ENCODE measurements around the gene NDUFA3.

DNA sequence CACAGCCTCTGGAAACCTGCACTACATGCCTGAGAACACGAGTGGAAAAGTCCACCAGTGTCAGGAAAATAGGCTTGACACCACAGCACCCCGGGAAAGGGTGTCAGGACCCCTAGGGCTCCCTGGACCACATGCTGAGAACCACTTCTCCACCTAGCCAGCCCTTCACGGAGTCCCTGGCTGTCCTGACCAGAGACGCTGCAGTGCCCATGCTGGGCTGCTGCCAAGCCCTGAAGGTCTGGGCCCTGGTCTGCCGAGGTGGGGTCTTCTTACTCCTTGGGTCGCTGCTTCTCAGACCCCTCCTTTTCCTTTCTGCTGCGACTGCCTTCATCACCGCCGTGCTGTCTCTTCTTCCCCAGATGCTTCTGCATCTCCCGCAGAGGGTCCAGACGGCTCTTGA, 53.8 kb downstream of the NDUFA3 start:
- TF ChIP-seq, protein P1, sequence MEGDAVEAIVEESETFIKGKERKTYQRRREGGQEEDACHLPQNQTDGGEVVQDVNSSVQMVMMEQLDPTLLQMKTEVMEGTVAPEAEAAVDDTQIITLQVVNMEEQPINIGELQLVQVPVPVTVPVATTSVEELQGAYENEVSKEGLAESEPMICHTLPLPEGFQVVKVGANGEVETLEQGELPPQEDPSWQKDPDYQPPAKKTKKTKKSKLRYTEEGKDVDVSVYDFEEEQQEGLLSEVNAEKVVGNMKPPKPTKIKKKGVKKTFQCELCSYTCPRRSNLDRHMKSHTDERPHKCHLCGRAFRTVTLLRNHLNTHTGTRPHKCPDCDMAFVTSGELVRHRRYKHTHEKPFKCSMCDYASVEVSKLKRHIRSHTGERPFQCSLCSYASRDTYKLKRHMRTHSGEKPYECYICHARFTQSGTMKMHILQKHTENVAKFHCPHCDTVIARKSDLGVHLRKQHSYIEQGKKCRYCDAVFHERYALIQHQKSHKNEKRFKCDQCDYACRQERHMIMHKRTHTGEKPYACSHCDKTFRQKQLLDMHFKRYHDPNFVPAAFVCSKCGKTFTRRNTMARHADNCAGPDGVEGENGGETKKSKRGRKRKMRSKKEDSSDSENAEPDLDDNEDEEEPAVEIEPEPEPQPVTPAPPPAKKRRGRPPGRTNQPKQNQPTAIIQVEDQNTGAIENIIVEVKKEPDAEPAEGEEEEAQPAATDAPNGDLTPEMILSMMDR (conservative IDR thresholded peaks at IDR 0.05; ENCODE audit: low read length) = no peak
- TF ChIP-seq EZH2phosphoT487 (IDR thresholded peaks at IDR 0.05; ENCODE audit: borderline replicate concordance, low read depth, low read length) = no peak

All from OCI-LY7 (cell line).